Central memory CD4-positive, alpha-beta T cell (primary cell): ENCODE measurements around the gene GALNS.
"Not testable (repeated sequence)": the region's sequence is repeated elsewhere in the genome, so short reads cannot be mapped to it uniquely, and the experiment has no call there.

ENCODE experiments used
- DNase-seq: peaks from one replicate; pipeline ENCODE4 v3.0.0; 2022

GALNS gene

GRCh38 chr16:88798772-88799455, 57.8 kb downstream of the GALNS start:
- DNase-seq: no peak

GRCh38 chr16:88798073-88798472, 58.7 kb downstream of the GALNS start:
- no peak for DNase-seq

- DNase-seq: no peak
Measured at GRCh38 chr16:88796278-88796677, 60.5 kb downstream of the GALNS start.

- DNase-seq: no peak
Measured at GRCh38 chr16:88793251-88793954, 63.3 kb downstream of the GALNS start.

- no peak for DNase-seq
Measured at GRCh38 chr16:88792668-88793250, 64.0 kb downstream of the GALNS start.

- DNase-seq: no peak
Measured at GRCh38 chr16:88792078-88792550, 64.6 kb downstream of the GALNS start.

GRCh38 chr16:88790312-88791211, 66.2 kb downstream of the GALNS start:
- DNase-seq: peak; percentile 61

- no peak for DNase-seq
Measured at GRCh38 chr16:88789594-88789993, 67.2 kb downstream of the GALNS start.

GRCh38 chr16:88788749-88789148, 68.0 kb downstream of the GALNS start:
- DNase-seq: not testable (repeated sequence)

- DNase-seq: no peak
Measured at GRCh38 chr16:88787579-88788314, 69.0 kb downstream of the GALNS start.

- DNase-seq: peak; percentile 81
Measured at GRCh38 chr16:88785106-88785924, 71.4 kb downstream of the GALNS start, which contains the start of gene PIEZO1. PIEZO1 (minus strand) TSS chr16:88785220; CDS start chr16:88784964, 256 bp downstream.

- no peak for DNase-seq
Measured at GRCh38 chr16:88784856-88785105, 72.0 kb downstream of the GALNS start.

GRCh38 chr16:88784074-88784855, 72.5 kb downstream of the GALNS start:
- DNase-seq: no peak

GRCh38 chr16:88783391-88784073, 73.2 kb downstream of the GALNS start:
- no peak for DNase-seq

GRCh38 chr16:88782454-88783390, 74.0 kb downstream of the GALNS start:
- DNase-seq: no peak

- DNase-seq: peak; percentile 71
Measured at GRCh38 chr16:88781140-88782077, 75.3 kb downstream of the GALNS start.
